ENCODE data around the gene PDSS2.

The PDSS2 gene

DNA sequence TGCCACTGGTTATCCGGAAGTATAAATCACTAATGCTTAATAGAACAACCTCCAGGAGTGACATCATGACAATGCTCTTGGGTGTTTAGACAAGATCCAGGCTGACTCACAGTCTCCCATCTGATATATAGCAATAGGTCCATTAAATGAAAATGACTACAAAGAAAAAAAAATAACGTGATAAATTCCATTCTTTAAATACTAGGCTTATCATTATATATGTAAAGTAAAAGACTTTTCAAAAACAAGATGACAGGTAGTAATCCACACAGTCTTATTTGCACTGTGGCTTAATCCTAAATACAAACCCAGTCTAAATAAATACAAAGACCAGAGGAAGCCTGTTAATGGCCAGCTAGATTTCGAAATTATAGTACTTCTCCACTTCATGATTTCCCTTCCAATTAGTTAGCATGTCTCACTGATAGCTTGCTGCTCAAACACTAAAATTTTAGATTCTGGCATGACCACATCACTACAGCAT is 195.0 kb downstream of the PDSS2 start:
- no peak for DNase-seq

DNA sequence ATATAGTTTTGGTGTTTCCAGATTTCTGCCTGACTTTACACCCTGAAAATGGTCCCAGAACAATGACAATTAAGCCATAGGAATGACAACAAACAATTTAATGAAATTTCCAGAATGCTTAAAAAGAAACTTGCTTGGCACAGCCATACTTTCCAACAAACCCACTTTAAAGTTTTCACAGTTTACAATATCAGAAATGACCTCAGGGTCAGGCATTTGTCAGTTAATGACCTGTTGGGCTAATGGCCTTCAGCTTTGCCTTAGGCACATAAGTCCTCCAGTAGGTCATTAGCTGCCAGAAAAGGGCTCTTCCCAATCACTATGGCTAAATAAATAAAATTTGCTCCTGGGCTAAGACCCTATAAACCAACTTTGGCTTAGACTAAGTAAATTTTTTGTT is 199.4 kb downstream of the PDSS2 start:
- no peak for DNase-seq

DNA sequence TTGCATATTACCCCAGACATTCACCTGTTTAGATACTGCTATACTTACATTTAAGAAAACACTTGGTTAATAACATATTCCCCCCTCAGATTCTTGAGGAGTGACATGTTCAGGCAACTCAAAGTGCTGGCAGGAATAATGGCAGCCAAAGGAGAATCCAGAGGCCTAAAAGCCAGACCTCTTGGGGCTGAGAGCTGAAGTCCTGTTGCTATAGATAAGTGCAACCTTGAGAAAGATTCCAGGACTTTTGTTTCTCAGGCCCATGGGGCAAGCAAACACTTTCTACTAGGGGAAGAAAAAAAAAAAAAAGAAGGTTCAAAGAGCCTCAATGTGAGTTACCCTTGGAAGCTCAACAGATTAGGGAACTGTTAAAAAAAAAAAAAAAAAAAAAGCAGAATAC is 211.2 kb downstream of the PDSS2 start:
- no peak for DNase-seq

DNA sequence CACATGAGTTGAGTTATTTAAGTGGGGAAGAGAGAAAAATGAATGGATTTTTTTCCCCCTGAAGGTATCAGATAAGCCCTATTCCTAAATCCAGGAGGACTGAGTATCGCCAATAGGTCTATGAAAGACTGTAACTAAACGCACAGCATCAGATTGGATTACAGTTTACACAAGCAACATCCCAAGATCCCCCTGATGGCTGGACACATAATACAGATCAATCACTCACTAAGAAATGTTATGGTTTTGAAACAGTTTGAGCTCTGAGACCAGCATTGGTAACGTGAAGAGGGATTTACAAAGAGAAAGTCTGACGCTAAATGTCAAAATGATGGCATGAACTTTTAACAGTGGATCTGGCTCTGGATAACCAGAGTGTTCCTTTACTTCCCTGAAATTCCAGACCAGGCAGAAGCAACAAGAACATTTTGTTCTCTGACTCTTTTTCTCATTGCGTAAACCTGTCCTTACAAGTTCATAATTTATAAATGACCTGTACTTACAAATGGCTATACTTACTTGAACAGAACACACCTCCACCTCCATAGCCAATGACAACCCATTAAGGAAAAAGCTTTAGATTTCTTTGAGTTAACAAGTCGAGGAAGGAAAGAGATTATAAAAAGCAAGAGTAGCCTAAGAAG is 212.3 kb downstream of the PDSS2 start:
- DNase-seq, result no peak

DNA sequence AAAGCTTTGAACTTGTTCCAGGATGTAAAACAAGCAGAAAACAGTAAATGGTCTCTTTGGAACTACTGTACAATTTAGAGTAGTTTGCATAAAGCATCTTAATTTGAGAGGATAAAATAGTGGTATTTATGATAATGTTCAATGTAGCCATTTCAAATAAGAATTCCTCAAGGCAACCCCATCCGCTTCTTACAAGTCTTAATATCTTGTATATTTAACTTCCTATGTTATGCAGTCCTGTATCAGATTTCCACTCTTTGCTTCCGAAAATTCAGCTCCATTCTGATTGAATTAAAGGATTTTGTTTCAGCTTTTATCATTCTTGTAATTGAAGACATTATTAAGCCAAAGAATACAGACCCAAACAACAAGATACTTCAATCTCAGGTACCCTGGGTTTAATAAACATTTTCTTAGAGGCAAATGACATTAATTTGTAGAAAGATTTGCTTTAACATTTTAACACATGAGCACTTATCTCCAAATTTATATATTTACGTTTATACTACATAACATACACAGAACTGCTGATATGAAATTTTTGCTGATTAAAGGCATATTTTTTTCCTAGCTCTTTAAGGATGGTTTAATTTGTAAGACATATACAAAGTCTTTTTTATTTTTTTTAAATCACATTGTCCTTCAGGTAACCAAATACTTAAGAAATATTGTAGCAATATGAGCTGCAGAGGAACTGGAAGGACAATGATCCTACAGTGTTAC is 213.0 kb downstream of the PDSS2 start:
- no peak for DNase-seq

DNA sequence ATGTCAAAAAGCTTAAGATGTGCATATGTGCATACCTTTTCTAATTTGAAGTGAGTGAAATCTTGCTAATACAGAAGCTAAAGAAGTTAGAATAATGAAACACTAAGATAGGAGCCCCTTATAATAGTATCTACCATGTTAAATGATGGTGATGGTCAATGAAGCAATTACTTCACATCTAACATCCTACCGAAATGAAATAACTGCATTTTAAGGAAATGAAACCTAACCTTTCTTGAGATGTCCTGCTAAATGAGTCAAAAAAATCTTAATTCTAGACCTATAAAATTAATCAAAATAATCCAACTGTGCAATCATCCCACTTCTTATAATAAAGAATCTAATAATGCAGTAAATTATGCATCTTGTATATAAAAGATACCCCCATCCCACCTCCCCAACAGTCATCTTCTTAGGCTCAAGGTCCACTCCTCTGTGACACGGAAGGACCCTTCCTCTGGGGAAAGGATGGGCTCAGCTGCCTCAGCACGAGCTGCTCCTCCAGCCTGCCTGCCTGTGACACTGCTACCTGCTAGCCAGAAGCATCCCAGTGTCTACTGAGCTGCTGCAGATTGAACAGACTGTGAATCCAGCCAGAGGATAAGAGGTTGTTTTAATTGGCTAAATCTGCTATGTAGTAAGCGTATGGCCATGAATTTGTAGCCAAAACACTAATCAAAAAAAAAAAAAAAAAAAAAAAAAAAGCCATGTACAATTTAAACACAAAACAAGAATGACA is 214.5 kb downstream of the PDSS2 start:
- no peak for DNase-seq

DNA sequence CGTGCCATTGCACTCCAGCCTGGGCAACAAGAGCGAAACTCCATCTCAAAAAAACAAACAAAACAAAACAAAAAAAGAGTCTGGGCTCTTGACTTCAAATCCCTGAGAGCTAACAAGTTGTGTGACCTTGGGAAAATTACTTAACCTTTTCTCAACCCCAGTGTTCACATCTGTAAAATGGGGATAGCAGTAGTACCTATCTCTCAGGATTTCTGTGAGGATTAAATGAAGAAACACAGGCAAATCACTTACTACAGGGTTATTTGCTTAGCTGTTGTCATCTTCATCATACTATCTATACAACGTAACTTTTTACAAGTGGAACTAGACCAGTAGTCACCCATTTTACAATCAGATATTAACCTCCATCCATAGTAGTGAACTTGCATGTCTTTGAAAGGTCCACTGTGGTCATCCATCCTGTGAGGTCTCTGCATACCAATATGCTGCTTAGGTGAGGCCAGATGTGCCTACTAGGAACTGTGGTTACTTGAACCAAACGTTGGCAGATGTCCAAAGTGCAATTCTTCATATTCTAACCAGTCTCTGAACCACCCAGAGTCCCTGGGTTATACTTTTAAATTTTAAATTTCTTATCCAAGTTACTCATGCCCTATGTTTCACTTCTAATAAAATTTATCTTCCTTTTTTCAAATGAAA is 215.2 kb downstream of the PDSS2 start:
- DNase-seq, result peak; percentile 37

DNA sequence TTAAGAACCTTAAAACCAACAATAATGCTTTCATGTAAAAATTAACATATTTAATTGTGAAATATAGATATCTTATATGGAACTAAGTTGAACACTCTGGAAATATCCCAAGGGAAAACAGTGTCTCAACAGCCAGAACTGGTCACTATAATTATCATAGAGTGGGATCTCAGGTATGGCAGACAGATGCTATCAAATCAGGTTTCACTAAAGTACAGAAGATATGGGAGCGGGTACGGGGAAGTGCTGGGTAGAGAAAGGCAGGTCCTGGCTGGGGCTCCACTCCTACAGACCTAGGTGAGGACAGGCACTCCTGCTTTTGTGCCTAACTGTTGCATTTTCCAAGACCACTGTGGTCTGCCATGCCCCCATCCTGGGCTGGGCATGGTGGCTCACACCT is 215.9 kb downstream of the PDSS2 start:
- DNase-seq, result no peak

DNA sequence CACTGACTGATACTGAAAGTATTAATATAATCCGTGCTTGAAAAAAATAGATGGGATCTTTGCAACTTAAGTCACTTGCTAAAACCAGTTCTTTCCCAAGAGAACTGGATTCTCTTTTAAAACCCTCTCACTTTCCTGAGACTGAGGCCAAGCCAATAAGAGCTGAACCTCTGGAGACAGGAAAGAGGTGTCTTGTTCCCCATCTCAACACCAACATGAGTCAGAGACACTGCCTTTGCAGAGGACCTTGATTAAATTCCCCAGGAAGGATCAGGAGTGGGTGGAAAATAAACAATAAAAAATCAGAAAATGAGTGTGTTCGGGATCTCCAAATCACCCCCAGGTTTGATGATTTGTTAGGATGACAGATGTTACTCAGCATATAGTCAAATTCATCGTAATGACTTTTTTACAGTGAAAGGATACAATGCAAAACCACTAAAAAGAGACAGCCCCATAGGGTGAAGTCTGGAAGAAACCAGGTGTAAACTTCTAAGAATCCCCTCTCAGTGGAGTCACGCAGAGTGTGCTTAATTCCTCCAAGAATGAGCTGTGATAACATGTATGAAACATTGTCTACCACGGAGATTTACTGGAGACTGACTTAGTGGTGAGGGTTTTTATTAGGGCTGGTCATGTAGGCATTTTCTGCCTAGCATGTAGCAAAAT is 221.2 kb downstream of the PDSS2 start:
- no peak for DNase-seq

DNA sequence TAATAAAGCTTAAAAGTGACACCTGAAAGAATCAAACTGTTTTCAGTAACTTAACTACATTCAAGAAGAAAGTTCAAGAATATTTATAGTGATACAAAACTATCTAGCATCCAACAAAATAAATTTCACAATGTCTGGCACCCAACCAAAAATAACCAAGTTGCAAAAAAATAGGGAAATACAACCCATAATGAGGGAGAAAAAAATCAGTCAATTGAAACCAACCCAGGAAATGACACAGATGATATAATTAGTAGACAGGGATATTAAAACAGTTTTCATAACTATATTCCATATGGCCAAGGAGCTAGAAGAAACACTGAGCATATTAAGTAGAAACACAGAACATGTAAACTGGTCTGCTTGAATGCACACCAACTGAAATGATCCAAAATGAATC is 223.9 kb downstream of the PDSS2 start:
- no peak for DNase-seq

DNA sequence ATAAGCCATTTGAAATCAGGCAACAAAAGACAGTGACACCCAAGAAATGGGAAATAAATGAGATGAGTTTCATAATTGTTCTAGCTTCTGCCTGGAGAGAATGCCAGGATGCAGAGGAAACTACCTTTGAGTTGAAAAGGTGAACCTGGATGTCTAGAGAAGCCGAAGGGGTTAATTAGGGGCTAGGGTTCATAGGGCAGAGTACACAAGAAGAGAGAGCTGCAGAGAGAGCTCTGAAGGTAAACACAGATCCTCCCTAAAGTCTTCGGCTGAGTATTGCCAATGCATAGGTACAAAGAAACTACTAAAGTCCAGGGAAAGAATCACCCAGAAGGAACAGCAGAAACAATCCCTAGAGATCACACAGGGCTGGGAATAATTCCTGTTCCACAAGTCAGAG is 224.4 kb downstream of the PDSS2 start:
- DNase-seq, result no peak

DNA sequence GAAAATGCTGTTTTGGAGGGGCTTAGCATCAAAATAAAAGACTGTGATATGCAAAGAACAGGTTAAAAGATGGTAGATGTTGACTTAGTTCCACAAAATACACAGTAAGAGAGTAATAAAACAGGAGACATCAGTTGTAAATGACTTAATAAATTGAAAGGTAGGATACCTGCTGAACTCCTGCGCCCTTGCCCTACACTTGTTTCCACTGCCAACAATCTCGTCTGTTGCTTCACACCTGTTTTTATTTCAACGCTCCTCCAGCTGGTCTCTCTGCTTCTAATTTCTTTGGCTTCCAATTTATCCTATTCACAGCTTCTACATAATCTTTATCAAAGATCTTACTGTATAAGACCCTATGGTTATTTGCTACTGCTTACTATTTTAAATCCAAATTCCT is 228.1 kb downstream of the PDSS2 start:
- DNase-seq, result no peak

DNA sequence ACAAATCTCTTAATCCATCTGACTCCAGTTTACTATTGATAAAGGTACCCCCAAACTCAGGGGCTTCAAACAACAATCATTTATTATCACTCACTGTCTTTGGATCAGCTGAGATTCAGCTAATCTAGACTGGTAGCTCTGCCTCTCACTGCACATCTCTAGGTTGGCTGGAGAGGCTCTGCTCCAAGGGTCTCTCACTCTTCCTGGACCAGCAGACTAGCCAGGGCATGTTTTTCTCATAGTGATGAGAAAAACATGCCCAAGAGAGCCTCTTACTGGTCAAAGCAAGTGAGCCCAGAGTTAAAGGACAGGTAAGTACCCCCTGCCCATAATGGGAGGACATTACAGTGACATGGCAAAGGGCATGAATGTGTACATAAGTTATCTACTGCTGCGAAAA is 228.9 kb downstream of the PDSS2 start:
- no peak for DNase-seq

DNA sequence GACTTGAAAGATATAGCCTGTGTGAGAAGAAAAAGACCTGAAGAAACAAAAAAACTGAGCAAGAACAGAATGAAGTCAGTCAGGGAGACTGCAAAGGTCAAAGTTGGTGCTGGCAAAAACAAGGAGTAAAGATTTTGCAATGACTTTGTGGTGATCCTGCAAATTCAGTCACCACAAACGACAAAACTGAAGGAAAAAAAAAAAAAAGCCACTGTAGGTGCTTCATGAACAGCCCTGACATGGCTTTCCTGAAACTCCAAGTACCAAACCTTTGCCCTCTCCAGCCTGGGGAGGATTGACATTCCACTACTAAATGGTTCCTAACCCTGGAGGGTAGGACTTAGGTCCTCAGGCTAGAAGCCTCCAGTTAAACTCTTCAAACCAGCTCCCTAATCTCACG is 229.3 kb downstream of the PDSS2 start:
- no peak for DNase-seq

DNA sequence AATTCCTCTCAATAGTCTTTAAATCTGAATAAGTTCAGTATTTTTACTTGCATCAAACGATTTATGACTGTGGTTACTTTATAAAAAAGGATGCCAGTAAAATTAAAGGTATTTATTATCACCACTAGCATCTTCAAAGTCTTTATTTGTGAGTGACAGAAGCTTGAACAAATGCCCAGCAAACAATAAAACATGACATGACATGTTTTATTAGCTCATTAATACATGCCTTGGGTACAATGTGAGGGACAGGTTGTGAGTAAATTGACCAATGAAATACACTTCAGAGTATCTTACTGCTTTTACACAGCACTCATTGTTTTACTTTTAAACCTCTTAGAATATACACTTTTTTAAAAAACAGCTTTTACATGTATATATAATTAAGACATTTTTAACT is 230.6 kb downstream of the PDSS2 start:
- DNase-seq, result no peak

DNA sequence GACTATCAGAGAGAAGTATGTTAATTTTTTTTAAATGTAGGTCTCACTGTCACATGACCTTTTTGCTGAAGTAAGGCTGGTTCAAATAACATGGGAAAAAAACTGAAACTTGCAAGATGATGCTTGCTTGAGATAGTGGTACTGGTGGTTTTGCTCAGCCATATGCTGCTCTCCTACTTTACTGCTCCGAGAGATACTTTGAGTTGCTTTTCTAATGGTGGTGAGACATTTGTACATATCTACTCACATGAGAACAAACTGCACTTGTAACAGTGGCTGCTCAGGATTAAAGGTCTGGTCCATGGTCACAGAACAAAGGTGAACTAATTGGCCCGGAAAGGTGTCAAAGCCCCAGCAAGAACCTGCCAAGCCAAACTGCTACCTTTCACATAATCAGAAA is 237.8 kb downstream of the PDSS2 start:
- DNase-seq, result no peak

DNA sequence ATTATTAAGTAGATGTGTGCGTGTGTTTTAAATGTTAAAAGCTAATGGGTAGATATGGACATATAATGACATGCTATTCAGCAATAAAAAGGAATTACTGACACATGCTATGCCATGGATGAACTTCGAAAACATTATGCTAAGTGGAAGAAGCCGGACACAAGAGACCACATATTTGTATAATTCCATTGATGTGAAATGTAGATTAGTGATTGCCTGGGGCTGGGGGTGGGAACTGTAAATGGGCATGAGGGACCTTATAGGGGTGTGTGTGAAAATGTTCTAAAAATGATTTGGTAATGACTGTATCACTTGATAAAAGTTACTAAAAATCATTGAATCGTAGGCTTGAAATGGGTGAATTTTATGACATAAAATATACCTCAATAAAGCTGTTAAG is 239.5 kb downstream of the PDSS2 start:
- no peak for DNase-seq

DNA sequence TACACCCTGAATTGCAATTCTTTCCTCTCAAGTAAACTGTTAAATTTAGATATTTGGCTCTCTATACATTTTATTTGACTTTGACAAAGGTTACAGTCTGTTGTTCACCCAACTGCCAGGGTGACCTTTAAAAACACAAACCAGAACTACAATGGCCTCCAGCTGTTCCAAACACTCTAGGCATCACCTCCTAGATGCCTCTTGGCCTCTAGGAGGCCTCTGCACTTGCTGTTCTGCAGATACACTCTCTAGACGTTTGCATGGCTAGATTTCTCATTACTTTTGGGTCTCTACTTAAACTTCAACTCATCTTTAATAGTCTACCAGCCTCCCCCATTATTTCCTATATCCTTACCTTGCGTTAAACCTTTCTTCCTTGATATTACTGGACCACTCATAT is 241.2 kb downstream of the PDSS2 start:
- DNase-seq, result peak; percentile 4

DNA sequence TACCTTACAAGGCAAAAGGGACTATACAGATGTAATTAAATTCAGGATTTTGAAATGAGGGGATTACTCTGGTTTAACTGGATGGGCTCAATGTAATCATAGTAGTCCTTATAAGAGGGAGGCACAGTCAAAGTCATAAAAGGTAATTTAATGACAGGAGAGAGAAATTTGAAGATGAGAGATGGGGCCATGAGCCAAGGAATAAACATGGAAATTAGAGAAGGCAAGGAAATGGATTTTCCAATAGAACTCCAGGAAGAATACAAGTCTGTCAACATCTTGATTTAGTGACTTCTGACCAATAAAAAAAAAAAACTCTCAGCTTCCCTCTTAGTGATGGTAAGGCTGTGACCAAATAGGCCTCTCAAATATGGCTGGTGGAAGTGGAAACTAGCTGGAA is 242.1 kb downstream of the PDSS2 start:
- no peak for DNase-seq

DNA sequence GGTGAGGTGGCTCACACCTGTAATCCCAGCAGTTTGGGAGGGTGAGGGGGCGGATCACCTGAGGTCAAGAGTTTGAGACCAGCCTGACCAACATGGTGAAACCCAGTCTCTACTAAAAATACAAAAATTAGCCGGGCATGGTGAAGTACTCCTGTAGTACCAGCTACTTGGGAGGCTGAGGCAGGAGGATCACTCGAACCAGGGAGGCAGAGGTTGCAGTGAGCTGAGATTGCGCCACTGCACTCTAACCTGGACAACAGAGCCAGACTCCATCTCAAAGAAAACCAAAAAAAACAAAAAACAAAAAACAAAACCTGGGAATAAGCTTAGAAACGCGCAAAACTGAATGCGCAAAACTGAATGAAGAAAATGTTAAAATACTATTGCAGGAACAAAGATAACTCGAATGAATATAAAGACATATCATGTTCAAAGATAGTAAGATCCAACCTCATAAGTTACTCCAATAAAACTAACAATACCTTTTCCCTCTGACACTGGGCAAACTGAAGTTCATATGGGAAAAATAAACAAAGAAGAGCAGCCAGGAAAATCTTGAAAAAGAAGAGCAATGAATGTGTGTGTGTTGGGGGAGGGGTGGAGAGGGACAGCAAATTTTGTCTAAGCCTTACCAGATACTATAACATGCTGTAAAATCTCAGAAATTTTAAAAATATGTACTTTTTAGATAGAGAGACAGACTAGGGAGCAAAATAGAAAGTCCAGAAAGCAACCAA is 243.0 kb downstream of the PDSS2 start:
- DNase-seq, result no peak

DNA sequence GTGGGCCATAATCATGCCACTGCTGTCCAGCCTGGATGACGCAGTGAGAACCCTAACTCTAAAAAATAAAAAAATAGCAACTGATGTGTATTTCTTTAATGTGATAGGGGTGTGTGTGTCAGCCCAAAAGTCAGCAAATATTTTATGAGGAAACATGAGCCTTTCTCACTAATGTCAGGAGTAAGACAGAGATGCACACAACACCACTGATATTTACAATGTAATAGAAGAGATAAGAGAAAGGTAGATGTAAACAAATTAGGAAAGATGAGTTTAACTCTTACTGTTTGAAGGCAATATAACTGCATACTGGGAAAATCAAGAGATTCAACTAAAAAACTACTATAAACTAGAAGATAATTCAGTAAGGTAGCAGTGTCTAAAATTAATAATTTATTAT is 244.0 kb downstream of the PDSS2 start:
- DNase-seq, result no peak

DNA sequence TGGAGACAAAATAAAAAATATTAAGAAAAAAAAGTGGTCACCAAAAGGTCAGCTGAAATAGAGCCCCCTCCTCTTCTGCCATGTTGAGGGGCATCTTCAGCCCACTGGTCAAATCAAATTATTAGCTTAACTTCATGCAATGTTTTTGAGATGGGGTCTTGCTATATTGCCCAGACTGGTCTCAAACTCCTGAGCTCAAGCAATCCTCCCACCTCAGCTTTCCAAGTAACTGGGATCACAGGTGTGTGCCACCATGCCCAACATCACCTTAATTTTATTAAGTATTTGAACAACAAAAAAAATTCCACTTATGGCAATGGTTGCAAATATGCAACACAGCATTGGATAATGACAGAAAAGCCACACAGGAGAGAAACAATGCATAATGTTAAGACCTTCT is 244.7 kb downstream of the PDSS2 start:
- no peak for DNase-seq

Data from hematopoietic multipotent progenitor cell treated with erythropoietin and hydrocortisone succinate and interleukin-3 and kit ligand, for 6 days (in vitro differentiated cells).